PFSK-1 (cell line): Measurements from ENCODE around the gene ACTR1A.

Source experiments
- FOXP2 ChIP-seq: optimal IDR thresholded peaks from 2 replicates; pipeline ENCODE3; 2011; ENCODE audit warnings: borderline replicate concordance, control low read depth, inconsistent platforms; ENCODE audit not compliant: insufficient read depth; ENCODE audit errors: extremely low read length, extremely low read depth
- POLR2AphosphoS5 ChIP-seq: IDR thresholded peaks from 2 replicates; pipeline ENCODE4 v1.6.1; 2012; ENCODE audit warnings: low read depth, mild to moderate bottlenecking, control low read depth, low read length, moderate library complexity
- SIN3A ChIP-seq: IDR thresholded peaks from 2 replicates; pipeline ENCODE4 v1.6.1; 2012; ENCODE audit warnings: mild to moderate bottlenecking, low read length, moderate library complexity, borderline replicate concordance; ENCODE audit not compliant: insufficient read depth
- TAF1 ChIP-seq: IDR thresholded peaks from 2 replicates; pipeline ENCODE4 v1.6.1; 2012; ENCODE audit warnings: low read length, control low read depth, borderline replicate concordance; ENCODE audit not compliant: insufficient read depth
- TF ChIP-seq, protein P1 (sequence below), 2 experiments: IDR thresholded peaks; 2 replicates each; pipeline versions ENCODE4 v1.6.1 to v1.8.0; 2011 to 2012; ENCODE audit warnings: low read depth in 2 of 2, low read length in 2 of 2, control low read depth in 1 of 2, inconsistent platforms in 1 of 2, mild to moderate bottlenecking in 1 of 2, moderate library complexity in 1 of 2; ENCODE audit not compliant: insufficient read depth in 1 of 2

The ACTR1A gene

DNA sequence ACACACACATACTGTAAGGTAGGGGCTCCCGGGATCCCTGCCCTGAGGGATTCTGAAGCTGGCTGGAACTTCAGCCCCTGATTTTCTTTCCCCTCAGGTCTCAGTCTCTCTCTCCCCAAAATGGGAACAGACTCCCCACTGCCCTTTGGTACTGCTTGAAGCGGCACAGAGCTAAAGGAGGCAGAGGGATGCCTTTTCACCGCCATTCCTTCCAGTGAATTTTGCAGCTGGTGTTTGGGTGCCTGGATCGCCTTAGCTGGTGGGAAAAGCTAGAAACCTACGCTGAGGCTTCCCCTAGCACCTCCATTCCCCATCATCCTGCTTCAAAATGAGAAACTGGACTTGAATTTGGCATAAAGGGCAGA lies 67.4 kb downstream of the ACTR1A start:
- no peak for TF ChIP-seq POLR2AphosphoS5
- TF ChIP-seq, protein P1, sequence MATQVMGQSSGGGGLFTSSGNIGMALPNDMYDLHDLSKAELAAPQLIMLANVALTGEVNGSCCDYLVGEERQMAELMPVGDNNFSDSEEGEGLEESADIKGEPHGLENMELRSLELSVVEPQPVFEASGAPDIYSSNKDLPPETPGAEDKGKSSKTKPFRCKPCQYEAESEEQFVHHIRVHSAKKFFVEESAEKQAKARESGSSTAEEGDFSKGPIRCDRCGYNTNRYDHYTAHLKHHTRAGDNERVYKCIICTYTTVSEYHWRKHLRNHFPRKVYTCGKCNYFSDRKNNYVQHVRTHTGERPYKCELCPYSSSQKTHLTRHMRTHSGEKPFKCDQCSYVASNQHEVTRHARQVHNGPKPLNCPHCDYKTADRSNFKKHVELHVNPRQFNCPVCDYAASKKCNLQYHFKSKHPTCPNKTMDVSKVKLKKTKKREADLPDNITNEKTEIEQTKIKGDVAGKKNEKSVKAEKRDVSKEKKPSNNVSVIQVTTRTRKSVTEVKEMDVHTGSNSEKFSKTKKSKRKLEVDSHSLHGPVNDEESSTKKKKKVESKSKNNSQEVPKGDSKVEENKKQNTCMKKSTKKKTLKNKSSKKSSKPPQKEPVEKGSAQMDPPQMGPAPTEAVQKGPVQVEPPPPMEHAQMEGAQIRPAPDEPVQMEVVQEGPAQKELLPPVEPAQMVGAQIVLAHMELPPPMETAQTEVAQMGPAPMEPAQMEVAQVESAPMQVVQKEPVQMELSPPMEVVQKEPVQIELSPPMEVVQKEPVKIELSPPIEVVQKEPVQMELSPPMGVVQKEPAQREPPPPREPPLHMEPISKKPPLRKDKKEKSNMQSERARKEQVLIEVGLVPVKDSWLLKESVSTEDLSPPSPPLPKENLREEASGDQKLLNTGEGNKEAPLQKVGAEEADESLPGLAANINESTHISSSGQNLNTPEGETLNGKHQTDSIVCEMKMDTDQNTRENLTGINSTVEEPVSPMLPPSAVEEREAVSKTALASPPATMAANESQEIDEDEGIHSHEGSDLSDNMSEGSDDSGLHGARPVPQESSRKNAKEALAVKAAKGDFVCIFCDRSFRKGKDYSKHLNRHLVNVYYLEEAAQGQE (IDR thresholded peaks at IDR 0.05; ENCODE audit: insufficient read depth in 1 of 2, low read depth in 2 of 2, low read length in 2 of 2): no peak
- TF ChIP-seq SIN3A: no peak
- TF ChIP-seq FOXP2: no peak
- no peak for TF ChIP-seq TAF1

DNA sequence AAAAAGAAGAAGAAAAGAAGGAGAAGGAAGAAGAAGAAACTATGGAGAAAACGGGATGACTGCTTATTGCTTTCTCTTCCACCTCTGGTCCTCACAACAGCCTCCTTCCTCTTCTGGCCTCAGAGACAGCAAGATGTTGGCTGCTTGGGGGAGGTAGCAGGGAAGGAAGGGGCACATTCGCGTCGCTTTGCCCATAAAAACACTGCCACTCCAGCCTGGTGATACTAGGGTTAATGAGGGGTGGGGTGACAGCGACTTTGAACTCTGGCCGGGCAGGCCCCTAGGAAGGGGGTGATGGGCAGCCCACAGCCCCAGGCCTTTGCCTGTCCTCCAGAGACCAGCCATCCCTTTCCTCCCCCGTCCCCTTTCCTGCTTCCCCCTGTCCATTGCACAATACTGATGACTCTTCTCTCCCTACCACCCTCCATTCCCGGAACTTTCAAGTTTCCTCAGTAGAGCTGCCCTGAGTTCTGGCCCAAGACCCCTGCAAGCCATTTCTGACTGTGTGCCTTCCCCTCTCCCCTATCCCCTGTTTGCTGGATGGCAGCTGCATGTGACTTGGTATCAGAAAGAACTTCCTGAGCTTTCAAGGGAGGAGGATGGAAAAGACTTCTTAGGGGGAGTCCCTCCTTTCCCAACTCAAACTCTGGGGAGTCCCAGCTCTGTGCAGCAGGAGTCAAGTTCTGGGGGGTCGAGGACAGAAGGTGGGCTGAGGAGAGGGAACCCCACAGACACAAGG lies 67.9 kb downstream of the ACTR1A start:
- no peak for TF ChIP-seq POLR2AphosphoS5

GRCh38 chr10:102433619-102434046 lies 68.9 kb downstream of the ACTR1A start:
- TF ChIP-seq, protein P1 (IDR thresholded peaks at IDR 0.05; ENCODE audit: insufficient read depth in 1 of 2, low read depth in 2 of 2, low read length in 2 of 2): no peak
- no peak for TF ChIP-seq TAF1
- TF ChIP-seq FOXP2: no peak
- no peak for TF ChIP-seq POLR2AphosphoS5
- TF ChIP-seq SIN3A: no peak

DNA sequence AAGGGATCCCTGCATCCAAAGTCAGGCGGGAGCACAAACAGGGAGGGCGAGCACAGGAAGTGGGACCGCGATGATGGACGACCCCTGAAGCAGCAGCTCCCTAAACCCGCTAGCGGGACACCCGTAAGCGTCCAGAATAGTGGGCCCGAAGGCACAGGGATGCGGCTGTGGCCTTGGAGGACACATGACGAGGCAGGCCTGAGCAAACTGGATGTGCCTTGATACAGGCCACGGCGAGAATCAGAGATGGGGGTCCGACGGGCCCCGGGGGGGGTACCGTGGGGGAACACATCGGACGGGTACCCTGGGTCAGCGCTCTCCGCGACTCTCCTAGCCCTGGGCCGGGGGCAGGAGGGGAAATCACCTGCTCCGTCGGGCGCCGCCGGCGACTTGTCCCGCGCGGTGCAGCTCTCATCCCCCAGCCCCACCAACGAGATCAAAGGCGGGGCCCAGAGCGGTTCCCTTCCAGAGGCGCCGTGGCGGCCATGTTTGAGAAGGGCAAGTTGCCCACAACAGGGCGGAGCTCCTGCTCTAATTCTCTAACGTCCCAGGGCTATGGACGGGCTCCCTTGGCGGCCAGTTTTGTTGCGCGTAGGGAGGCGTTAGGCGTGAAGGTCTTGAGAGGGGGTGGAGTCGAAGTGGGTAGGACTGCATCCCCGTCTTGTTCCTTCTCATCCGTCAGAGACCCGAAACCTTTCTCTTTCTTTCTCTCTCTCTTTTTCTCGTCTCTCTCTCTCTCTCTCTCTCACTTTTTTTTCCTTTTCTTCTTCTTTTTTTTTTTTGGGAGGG lies 70.2 kb downstream of the ACTR1A start, which contains the start of gene CUEDC2:
Gene CUEDC2, minus strand, starts transcription at position 413 of the 789 bp plus-strand sequence. CDS start 7,386 bp downstream, outside the sequence.
- TF ChIP-seq POLR2AphosphoS5 (peak; percentile 75; the same call in 1 of the 2 replicates), SIN3A (no peak), TAF1 (peak; percentile 68; the same call in 1 of the 2 replicates), FOXP2 (peak; percentile 43)
- TF ChIP-seq, protein P1 (IDR thresholded peaks at IDR 0.05; ENCODE audit: insufficient read depth in 1 of 2, low read depth in 2 of 2, low read length in 2 of 2): peak in 1 of 2 experiments; percentile 2; a peak in 1 of 4 replicates

DNA sequence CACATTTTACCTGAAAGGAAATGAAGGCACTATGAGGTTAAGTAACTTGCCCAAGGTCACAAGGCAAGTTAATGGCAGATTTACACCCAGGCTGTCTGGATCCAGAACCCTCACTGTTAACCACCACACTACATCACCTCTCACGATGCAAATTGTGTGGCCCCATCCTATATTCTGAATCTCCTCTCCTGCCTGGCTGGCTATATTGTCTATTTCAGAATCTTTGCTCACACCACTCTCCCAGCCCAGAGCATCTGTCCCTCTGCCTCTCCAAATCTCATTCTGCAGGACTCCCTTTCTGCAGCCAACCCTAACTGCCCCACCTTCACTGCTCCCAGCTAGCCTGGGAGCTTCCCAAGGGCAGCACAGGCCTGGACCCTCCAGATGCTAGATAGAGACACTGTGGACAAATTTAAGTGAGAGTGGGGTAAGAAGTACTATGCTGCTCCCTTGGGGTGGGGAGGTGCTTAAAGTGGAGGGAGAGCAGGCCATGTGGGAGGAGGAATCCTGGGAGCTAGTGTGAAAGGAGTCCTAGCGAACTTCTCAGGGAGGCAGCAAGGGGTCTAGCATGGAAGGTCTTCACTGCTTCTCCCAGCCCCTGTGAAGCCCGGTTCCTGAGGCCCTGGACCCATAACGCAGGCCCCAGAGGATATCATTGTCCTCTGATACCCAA lies 70.9 kb downstream of the ACTR1A start:
- no peak for TF ChIP-seq SIN3A
- TF ChIP-seq, protein P1 (IDR thresholded peaks at IDR 0.05; ENCODE audit: insufficient read depth in 1 of 2, low read depth in 2 of 2, low read length in 2 of 2): no peak
- no peak for TF ChIP-seq TAF1
- no peak for TF ChIP-seq POLR2AphosphoS5
- TF ChIP-seq FOXP2: no peak
